Activated naive CD4-positive, alpha-beta T cell (primary cell): ENCODE measurements around the gene SGMS1.

Experiments used
- DNase-seq, 4 experiments: peaks; one replicate each; lab custom pipeline; 2025; lab: John Stamatoyannopoulos, UW

Gene SGMS1

DNA sequence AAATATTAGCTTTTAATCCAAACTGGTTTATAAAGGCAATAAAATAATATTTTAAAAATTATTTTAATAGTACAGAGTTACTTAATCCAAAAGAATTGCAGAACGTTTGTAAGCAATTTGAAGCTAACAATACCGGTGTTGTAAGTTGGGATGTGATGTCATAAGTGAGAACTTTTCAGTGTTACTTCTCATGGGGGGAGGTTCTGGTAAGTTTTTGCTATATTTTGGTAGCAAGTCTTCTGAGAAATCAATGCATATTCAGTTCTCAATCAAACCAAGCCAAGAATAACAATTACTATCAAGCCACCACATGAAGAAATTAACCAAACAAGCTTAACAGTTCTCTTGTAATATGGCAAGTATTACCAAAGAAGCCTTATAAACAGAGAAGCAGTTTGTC lies 225.4 kb downstream of the SGMS1 start:
- no peak for DNase-seq

DNA sequence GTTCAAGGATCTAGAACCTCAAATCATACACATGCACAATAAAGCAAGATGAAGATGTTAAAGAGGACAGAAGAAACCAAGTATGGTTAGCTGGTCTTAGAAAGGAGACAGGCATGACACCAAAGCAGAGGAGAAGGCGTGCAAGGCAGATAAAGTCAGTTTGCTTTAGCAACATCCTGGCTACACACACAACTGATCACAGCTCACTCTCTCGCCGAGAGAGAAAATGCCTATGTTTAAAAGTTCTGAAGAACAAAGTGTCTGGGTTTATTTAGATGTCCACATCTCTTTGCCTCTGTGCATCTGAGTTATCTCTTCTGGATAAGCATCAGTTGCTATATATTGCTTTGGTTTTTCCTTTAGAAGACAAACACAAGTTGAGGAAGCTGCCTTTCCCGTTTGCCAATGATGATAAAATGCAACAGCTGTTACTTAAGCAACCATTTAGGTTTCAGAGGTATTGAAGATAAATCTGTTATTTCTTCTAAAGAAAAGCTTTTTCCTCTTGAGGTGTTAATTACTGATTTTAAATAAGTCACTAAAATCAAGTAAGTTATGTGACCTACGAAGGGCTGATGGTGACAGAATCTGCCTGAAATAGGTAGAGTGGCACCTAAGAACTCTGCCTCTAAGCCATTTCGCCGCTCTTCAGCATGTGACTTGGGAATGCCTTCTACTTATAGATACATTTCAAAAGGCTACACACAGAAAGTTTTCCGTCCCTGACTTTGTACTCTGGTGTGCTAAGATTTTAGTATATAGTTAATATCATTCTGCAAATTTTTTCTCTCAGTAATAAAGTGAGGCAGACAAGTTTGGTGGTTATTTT lies 226.2 kb downstream of the SGMS1 start:
- DNase-seq, result no peak

DNA sequence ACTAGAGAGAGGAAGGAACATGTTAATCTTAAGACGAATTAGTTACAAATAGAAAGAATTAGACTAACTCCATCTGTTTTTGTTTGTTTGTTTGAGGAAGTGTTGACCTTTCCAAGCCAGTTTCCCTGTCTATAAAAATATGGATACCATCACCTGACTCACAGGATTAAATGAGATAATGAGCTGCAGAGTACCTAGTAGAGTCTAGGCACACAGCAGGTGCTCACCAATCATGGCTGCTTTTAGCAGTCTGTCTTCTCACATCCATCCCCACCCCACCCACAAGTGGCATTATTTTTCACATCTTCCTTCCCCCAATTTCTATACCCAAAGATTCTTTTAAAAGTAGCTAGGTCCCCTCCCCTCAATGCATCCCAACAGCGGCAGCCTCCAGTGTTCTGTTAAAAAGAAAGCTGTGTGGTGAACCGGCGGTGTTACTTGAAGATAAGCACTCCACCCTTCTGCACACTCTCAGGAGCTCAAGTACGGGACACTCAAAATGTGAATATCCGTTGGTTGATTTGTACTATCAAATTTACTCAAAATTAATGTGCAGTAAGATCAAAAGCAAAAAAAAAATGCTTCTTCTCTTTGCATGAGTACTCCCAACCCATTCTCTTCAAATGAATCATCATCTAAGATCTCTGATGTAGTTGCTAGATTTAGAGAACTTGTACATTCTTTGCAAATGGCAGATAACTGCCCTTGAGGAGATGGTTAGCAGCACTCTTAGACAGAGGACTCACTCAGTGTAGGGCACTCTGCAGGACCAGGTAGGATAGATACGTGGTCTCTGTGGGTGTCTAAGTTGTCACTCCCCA lies 227.1 kb downstream of the SGMS1 start:
- no peak for DNase-seq

DNA sequence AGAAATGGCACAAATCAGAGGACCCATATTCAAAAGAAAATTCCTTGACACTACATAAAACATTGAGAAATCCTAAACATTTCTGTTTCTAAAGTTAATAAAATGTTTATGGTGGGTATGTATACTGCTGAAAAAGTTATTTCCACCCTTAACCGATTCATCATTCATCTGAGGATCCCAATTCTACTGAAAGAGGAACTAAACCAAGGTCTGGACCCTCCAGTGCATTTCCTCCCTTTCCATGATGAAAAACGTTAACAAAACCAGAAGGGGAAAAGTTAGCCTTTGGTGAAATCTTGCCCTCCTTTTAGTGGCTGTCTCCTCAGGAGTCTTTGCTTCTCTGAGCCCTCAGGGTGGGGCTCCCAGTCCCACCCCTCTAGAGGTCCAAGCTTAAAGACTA lies 227.9 kb downstream of the SGMS1 start:
- no peak for DNase-seq

DNA sequence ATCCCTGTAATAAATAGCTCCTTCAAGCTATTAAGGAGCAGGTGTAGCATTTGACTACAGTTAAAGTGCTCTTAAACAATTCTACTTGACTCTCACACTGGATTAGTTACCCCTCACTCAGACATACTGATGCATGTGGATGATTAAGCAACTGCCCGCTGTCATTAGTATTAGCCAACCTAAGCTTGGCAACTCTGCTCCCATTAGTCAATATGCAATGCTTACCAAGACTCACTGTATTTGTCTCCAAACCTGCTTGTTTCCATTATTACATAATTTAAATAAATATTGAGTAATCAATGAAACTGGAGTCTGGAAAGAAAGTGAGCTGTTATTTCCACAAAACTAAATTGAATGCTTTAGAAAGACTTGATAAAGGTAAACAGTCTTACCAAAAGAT lies 228.5 kb downstream of the SGMS1 start:
- DNase-seq, result no peak

DNA sequence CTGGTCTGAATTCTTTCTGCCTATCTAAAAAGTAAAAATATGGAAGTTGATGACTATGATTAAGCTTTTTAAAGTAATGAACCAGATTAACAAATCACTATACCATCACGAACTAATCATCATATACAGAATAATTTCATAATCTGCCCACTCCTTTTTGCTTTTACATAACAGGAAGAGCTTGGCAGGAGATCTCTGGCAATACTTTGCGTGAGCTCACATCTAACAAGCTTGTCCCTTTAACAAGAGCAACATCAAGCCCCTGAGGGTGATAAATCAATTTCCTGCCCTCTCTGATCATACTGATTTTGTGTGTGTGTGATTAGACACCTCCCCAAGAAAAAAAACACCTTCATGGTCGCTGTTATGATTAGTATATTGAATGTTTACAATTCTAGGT lies 228.9 kb downstream of the SGMS1 start:
- DNase-seq, result no peak

DNA sequence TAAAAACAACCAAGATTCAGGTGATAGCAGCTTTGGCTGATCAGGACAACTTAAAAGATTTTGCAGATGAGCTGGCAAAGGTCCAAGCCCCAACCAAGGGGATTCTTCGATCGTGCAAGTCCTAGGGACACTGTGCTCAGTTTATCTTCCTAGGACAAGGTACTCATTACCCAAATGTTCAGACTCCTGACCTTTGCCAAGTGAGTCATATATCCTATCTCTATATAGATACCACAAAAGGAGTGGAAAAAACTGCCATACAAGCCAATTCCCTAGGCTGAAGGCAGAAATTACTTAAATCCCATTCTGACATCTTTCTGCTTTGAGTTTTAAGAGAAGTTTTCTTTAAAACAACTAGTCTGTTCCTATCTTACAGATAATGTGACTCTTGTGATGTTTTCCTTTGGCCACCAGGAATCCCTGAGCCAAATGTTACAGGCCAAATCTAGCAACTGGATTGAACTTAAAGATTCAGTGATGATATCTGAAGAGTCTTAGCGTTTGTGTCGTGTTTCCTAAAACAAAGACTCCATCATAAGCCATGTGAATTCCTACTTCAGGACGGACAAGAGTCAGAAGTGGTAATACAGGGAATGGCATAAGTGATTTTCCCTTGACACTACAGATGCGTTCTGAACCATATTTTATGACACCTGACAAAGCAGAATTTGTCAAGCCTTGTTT lies 229.8 kb downstream of the SGMS1 start:
- DNase-seq, result no peak

DNA sequence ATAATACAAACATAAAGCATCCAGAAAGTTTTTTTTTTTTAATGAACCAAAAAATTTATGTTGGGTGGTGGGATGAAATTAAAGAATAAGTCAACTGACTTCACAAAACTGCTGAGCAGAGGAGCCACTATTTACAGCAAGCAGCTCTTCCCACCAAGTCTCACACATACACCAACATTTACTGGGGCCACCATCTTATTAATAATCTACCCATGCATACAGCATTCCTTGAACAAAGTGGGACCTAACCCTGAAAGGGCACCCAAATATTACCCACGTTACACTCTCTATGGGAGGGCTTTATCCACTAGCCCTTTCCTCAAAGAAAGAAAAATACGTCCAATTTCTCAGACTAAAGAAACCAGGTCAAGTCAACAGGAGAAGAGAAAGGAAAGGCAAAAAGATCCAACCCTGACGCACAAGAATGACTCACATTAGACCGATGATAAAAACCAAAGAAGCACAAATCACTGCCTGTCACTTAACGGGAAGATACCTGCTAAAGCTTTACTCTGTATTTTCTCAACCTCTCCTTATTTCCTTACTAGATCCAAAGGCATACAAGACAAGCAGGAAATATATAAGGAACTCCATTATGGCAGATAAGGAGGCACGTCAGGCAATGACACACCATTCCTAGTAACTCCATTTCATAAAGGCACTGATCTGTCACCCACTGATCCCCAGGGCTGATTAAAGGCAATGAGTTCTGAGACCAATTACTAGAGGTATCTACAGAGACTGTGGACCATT lies 230.6 kb downstream of the SGMS1 start:
- DNase-seq, result no peak

DNA sequence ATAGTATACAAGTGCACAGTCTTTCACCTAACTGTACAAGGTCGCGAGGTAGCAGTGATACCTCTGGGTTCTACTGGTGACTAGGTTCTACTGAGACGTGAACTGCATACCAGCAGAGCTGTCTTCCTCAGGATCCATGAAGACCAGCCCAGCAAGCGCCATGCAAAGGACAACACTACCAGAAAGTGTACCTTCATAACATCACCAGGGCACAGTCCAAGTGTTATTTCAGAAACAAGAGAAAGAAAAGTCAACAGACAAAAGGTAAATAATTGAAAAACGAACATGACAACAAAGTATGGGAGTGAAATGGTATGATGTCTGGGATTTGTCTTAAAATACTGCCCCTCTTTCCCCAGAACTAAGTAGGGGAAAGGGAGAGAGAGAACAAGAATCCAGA lies 231.3 kb downstream of the SGMS1 start:
- no peak for DNase-seq

DNA sequence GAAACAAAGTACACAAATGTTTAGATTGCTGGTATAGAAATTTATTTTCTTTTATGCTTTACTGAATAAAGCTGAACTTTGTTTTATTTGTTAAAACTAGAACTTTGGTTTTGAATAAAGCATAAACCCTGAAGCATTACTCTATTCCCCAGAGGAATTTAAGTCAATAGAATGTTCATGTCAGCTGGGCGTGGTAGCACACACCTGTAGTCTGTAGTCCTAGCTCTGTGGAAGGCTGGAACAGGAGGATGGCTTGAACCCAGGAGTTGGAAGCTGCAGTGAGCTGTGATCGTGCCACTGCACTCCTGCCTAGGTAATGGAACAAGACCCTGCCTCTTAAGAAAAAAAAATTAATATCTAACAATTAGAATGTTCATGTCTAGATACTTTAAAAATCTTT lies 233.5 kb downstream of the SGMS1 start:
- DNase-seq, result no peak

DNA sequence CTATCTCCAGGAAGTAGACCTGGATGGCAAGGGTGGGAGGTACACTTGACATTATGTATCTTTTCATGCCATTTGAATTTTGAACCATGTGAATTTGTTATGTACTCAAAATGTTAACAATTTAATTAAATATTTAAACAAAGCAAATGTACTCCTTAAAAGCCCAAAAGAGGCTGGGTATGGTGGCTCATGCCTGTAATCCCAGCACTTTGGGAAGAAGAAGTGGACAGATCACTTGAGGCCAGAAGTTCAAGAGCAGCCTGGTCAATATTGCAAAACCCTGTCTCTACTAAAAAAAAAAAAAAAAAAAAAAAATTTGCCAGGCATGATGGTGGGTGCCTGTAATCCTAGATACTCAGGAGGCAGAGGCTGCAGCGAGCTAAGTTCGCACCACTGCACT lies 235.6 kb downstream of the SGMS1 start:
- no peak for DNase-seq

DNA sequence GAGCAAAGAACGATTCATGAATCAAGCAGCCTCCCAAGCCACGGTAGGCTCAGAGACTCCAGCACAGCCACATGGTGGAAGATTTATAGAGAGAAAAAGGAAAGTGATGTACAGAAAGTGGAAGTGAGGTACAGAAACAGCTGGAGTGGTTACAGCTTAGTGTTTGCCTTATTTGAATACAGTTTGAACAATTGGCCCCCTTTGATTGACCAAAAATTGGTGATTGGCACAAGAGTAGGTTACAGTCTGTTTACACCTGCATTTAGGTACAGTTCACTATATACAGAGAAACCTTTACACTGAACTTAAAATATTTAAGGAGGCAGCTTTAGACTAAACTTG lies 236.1 kb downstream of the SGMS1 start:
- no peak for DNase-seq

DNA sequence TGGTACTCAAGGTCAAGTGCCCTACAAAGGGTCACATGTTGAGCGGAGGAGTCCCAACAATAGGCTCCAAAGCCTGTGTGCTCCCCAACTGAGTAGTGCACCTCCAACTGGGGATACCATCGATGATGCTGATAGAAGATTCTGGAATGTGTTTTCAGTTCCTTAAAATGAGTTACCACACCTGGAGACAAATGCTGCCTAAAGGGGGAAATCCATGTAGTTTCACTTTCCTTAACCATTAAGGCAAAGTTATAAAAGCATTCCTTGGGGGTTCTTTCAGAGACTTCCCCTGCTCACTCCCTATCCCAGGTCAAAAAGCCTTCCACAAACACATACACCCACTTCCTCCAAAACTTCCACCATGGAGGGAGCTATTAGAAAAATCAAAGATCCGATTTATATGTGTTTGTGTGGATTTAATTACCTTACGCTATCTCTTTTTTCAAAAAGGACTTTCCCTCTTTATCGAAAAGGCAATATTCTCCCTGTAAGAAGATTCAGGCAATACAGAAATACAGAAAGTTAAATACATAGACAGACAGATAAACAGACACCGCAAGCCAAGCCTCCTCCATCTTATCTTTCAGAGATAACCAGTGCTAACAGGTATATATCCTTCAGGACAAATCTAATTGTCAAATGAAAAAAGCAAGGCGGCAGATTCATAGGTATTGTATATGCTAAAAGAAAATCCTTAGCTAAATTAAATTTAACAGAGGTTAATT lies 236.6 kb downstream of the SGMS1 start:
- no peak for DNase-seq

DNA sequence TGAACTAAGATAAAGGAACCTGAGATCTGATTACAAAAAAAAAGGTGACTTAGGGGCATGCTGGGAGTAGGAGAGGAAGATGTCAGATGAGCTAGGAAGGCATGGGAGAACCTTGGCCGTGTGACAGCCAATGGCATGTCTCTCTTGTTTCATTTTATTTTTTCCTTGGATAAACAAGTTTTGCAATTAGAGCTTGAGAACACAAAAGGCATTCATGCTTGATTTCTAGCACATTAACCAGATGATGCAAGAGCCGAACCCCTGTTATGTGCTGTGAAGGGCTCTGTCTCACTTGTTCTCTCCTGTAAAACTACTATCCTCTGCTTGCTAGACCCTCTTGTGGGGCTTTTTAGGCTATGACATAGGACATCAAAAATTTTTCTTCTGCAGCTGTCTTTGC lies 238.1 kb downstream of the SGMS1 start:
- no peak for DNase-seq

DNA sequence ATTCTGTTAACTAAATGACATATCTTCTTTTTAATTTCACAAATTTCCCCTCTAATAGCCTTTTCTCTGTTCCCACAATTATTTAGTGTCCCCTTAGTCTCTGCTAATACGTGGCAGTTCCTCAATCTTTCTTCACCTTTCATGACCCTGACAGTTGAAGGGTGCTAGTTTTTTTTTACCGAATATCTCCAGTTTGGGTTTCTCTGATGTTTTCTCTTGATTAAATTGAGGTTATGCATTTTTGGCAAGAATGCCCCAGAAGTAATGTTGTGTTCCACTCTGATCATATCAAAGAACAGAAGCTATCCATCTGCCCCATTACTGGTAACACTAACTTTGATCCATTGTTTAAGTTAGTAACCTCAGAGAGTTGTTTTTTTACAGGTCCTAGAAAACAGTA lies 238.9 kb downstream of the SGMS1 start:
- no peak for DNase-seq

DNA sequence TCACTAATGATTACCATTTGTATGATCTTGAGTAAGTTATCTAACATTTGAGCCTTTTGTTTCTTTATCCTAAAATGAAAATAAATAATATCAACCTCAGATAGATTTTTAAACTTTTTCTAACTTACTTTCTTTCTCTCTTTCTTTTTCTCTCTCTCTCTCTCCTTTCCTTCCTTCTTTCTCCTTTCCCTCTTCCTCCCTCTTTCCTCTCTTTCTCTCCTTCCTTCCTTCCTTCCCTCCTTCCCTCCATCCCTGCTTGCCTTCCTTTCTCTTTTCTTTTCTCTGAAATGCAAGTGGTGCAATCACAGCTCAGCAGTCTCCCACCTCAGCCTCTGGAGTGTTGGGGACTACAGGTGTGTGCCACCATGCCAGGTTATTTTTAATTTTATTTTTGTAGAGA lies 239.5 kb downstream of the SGMS1 start:
- DNase-seq, result no peak

DNA sequence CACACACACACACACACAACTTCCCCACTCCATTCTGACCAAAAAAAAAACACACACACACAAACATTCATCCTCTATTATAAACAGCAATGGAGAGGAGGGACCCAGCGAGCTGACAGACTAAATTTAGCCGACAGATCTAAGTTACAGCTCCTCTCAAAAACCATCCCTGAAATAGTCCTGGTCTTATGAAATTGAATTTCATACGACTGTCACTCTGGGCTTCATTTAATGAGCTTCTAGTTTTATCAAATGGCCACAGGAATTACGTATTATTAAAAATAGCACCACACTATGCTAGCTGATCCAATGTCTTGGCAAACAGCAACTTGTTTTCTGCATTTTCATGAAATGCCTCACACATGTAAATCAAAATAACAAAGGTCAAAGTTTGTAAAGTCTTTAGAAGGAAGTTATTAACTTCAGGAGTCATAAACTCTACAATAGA lies 241.2 kb downstream of the SGMS1 start:
- DNase-seq, result no peak

DNA sequence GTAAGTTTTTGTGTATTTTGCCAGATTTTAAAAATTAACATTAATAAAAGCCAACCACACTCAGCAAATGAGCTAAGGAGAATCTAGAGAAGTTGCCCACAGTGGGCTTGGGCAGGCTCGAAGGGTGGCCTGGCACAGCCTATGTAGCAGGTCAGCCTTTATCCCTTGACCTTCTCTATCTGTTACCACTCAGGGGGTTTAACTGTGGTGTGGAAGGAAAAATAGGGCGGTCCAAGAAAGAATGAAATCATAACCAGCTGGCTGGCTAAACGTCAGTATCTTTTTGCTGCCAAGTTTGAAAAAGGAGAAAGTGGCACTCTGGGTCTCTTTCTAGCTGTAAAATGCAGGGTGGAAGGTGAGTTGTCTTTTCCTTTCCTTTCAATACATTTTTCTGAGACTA lies 242.1 kb downstream of the SGMS1 start:
- DNase-seq, result no peak

DNA sequence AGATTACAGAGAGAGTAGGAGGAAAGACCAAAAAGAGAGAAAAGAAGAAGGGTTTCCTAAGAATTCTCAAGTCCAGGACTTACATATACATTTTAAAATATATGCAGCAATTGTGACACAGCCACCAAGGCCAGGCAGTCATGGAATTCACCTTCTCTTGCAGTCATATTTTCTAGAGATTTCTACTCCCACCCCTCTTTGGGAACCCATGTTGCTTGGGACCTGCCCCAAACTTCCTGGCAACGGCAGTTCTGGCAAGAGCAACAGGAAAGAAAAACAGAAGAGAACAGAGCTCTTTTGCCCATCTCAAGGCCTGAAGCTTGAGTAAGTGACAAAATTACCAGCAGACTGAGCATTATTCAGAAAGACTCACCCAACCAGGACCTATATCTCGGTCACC lies 244.1 kb downstream of the SGMS1 start:
- DNase-seq, result no peak

DNA sequence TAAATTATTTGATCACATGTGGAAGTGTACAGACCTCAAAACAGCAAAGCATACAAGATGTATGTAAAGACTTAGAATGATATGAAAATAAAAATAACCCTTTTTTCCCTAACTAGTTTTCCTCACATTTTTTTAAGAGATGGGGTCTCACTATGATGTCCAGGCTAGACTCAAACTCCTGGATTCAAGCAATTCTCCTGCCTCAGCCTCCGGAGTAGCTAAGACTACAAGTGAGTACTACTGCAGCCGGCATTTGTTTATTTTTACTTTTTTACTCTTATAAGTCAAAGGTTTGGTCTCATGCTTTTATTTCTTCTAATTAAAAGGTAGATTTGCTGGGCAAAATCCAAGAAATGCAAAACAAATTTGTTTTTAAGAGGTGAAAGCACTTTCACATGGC lies 248.0 kb downstream of the SGMS1 start:
- DNase-seq, result no peak

DNA sequence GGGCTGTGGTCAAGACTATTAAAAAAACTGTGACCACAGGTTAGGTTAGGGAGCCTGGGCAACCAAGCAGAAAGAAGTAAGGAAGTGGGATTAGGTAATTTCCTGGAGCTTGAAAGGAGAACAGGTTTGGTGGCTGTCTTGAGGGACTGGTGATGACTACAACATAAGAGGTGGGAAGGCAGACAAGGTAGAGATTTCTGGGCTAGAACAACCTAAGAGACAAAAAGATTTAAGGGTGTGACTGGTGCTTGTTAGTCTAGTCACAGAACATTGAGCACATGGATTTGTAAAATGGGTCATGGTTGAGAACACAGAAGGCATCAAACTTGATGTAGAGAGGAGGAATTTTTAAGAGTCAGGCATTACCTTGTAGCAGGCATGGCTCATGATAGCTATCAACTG lies 248.7 kb downstream of the SGMS1 start:
- DNase-seq, result no peak
